Ishikawa (cell line): ENCODE results near the gene SEPTIN3.

Source experiments
- CEBPB ChIP-seq: IDR thresholded peaks from 2 replicates; pipeline ENCODE4 v1.6.1; 2012
- CREB1 ChIP-seq: IDR thresholded peaks from 2 replicates; pipeline ENCODE4 v1.6.1; 2012; ENCODE audit warnings: low read depth
- EGR1 ChIP-seq: IDR thresholded peaks from 2 replicates; pipeline ENCODE4 v1.6.1; 2012
- MAX ChIP-seq: IDR thresholded peaks from 2 replicates; pipeline ENCODE4 v1.6.1; 2012
- REST ChIP-seq: IDR thresholded peaks from 2 replicates; pipeline ENCODE4 v1.6.1; 2012; ENCODE audit warnings: low read depth, mild to moderate bottlenecking
- TAF1 ChIP-seq: IDR thresholded peaks from 2 replicates; pipeline ENCODE4 v1.6.1; 2012; ENCODE audit warnings: low read depth, mild to moderate bottlenecking
- TCF12 ChIP-seq: IDR thresholded peaks from 2 replicates; pipeline ENCODE4 v1.6.1; 2012; ENCODE audit warnings: low read depth

DNA sequence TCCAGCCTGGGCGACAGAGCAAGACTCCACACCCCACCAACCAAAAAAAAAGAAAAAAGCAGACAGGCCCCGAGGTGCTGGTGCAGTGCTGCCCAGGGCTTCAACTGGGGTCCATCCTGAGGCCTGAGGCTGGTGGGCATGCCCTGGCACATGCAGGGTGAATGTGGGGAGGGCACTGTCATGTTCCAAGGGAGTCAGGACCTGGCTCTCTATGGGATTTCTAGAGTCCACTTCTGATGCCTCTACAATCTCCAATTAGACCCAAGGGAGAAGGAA, 32.4 kb upstream of the SEPTIN3 start:
- TF ChIP-seq TAF1 (no peak), CEBPB (no peak), CREB1 (no peak), TCF12 (no peak), EGR1 (no peak), MAX (no peak), REST (no peak)
